ENCODE data around the gene ALG14. TPM values are rescaled to one million over a fixed set of nuclear protein-coding genes. Genes with fewer than 3 reads are reported as not detected.
"Not testable (repeated sequence)": the region's sequence is repeated elsewhere in the genome, so short reads cannot be mapped to it uniquely, and the experiment has no call there.

ALG14 gene
- total RNA-seq, 1 experiment from 2014 or later: 13.0 TPM

DNA sequence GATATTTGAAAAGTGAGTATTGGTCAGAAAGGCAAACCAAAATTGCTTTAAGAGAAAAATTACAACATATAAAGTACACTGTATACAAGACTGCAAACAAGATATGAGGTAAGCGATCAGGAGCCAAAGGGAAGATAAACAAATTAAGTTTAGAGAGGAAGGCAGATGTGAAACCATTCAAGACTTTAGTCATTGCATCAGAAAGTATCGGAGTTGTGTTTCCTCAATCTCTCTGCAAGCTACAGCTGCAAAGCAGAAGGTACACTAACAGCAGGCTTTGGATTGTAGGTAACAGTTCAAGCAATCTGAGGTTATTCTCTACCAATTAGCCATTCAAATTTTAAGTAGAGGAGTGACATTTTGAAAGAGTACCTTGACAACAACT is 23.1 kb upstream of the ALG14 start:
- CTCF ChIA-PET: interaction anchor here (0.7 kb wide), 1 partner anchor 78 kb away, joined by 4 read pairs; no protein-coding TSS in a partner anchor
- POLR2A ChIA-PET: no interaction called here
- BruUV-seq (replicated peaks): no TSS peak
- DNase-seq (ENCODE audit: unreplicated experiment): peak; percentile 28
- TF ChIP-seq, protein P1, sequence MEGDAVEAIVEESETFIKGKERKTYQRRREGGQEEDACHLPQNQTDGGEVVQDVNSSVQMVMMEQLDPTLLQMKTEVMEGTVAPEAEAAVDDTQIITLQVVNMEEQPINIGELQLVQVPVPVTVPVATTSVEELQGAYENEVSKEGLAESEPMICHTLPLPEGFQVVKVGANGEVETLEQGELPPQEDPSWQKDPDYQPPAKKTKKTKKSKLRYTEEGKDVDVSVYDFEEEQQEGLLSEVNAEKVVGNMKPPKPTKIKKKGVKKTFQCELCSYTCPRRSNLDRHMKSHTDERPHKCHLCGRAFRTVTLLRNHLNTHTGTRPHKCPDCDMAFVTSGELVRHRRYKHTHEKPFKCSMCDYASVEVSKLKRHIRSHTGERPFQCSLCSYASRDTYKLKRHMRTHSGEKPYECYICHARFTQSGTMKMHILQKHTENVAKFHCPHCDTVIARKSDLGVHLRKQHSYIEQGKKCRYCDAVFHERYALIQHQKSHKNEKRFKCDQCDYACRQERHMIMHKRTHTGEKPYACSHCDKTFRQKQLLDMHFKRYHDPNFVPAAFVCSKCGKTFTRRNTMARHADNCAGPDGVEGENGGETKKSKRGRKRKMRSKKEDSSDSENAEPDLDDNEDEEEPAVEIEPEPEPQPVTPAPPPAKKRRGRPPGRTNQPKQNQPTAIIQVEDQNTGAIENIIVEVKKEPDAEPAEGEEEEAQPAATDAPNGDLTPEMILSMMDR (IDR thresholded peaks at IDR 0.05; ENCODE audit: unreplicated experiment): no peak
- Mint-ChIP-seq H3K4me1 (ENCODE audit: insufficient read depth, unreplicated experiment) (no peaks in the 10 kb centered on the region), H3K9me3 (ENCODE audit: unreplicated experiment) (no peaks in the 10 kb centered on the region), H3K27ac (ENCODE audit: low read depth, unreplicated experiment) (no peak overlapping the region), H3K4me3 (ENCODE audit: unreplicated experiment) (no peak overlapping the region), H3K36me3 (ENCODE audit: insufficient read depth, unreplicated experiment) (no peaks in the 10 kb centered on the region), H3K27me3 (ENCODE audit: insufficient read depth, unreplicated experiment) (no peaks in the 10 kb centered on the region)
- intact Hi-C loops (cut with micrococcal nuclease): no loop called here

DNA sequence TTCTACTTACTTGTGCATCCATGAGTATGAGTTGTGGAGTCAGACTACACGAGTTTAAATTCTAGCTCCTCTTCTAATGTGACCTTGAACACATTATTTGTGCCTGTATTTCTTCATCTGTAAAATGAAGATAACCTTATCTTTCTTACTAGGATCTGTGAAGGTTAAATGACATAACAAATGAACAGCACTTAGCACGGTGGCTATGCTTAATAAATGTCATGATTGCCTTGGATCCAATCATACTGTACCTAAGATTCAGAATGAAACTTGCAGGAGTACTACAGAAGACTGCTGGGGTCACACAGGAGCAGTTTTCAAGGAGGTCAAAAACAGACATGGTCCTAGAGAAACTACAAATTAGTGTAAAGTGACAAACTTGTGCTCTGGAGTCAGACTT is 22.2 kb upstream of the ALG14 start:
- Mint-ChIP-seq H3K27me3 (ENCODE audit: insufficient read depth, unreplicated experiment) (no peaks in the 10 kb centered on the region), H3K4me3 (ENCODE audit: unreplicated experiment) (no peak overlapping the region), H3K4me1 (ENCODE audit: insufficient read depth, unreplicated experiment) (no peaks in the 10 kb centered on the region), H3K36me3 (ENCODE audit: insufficient read depth, unreplicated experiment) (no peaks in the 10 kb centered on the region), H3K9me3 (ENCODE audit: unreplicated experiment) (no peaks in the 10 kb centered on the region), H3K27ac (ENCODE audit: low read depth, unreplicated experiment) (no peak overlapping the region)
- no TSS peak for BruUV-seq (replicated peaks)
- ChIA-PET POLR2A (interaction anchor here (0.8 kb wide), 1 partner anchor 21 kb away, joined by 3 read pairs; no protein-coding TSS in a partner anchor), CTCF (interaction anchor here (0.6 to 0.7 kb wide), 2 partner anchors 11 to 79 kb away, joined by 4 read pairs; no protein-coding TSS in a partner anchor)
- no peak for DNase-seq (ENCODE audit: unreplicated experiment)
- intact Hi-C loops (cut with micrococcal nuclease): no loop called here
- TF ChIP-seq, protein P1 (IDR thresholded peaks at IDR 0.05; ENCODE audit: unreplicated experiment): no peak

DNA sequence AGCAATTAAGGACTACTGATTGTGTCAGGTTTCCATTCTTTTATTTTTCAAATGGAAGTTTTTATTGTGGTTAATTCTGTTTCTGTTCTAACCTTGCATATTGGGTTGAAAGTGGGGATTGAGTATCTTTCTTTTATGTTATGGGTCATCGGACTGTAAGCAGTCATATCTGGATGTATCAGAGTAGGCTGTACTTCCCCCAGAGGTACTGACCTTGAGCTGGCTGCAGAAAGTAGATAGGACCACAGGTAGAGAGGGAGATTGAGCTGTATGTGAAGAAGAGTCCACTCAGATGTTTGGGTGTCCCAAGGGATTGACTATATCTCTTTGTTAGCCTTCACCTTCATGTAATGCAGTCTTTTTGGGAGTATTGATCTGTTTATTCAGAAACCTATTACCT is 20.5 kb upstream of the ALG14 start:
- ChIA-PET POLR2A (no interaction called here), CTCF (no interaction called here)
- no peaks in the 10 kb centered on the region for H3K9me3 Mint-ChIP-seq (ENCODE audit: unreplicated experiment)
- no peak for DNase-seq (ENCODE audit: unreplicated experiment)
- intact Hi-C loops (cut with micrococcal nuclease): no loop called here
- no peaks in the 10 kb centered on the region for H3K27me3 Mint-ChIP-seq (ENCODE audit: insufficient read depth, unreplicated experiment)
- TF ChIP-seq, protein P1 (IDR thresholded peaks at IDR 0.05; ENCODE audit: unreplicated experiment): no peak
- no peak overlapping the region for H3K27ac Mint-ChIP-seq (ENCODE audit: low read depth, unreplicated experiment)
- no peak overlapping the region for H3K4me3 Mint-ChIP-seq (ENCODE audit: unreplicated experiment)
- H3K4me1 Mint-ChIP-seq (ENCODE audit: insufficient read depth, unreplicated experiment): no peaks in the 10 kb centered on the region
- no peaks in the 10 kb centered on the region for H3K36me3 Mint-ChIP-seq (ENCODE audit: insufficient read depth, unreplicated experiment)
- no TSS peak for BruUV-seq (replicated peaks)

DNA sequence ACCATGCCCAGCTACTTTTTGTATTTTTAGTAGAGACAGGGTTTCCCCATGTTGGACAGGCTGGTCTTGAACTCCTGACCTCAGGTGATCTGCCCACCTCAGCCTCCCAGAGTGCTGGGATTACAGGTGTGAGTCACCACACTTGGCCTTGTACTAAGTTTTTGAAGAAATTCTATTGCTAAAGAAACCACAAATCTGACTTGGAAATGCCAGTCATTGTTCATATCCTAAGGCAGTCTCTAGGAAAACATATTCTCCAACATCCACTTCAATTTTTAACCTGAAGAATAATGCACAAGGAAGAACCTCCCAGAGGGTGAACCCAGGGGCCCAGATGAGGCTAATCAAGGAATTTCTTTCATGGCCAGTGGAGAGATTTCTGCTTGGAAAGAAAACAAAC is 20.1 kb upstream of the ALG14 start:
- H3K4me3 Mint-ChIP-seq (ENCODE audit: unreplicated experiment); H3K4me1 Mint-ChIP-seq (ENCODE audit: insufficient read depth, unreplicated experiment); POLR2A ChIA-PET; intact Hi-C loops (cut with micrococcal nuclease); H3K27me3 Mint-ChIP-seq (ENCODE audit: insufficient read depth, unreplicated experiment); H3K27ac Mint-ChIP-seq (ENCODE audit: low read depth, unreplicated experiment); H3K36me3 Mint-ChIP-seq (ENCODE audit: insufficient read depth, unreplicated experiment); BruUV-seq (replicated peaks); H3K9me3 Mint-ChIP-seq (ENCODE audit: unreplicated experiment): not testable (repeated sequence)
- peak; percentile 37 for DNase-seq (ENCODE audit: unreplicated experiment)
- CTCF ChIA-PET: interaction anchor here (0.7 kb wide), 1 partner anchor 359 kb away, joined by 3 read pairs; no protein-coding TSS in a partner anchor

DNA sequence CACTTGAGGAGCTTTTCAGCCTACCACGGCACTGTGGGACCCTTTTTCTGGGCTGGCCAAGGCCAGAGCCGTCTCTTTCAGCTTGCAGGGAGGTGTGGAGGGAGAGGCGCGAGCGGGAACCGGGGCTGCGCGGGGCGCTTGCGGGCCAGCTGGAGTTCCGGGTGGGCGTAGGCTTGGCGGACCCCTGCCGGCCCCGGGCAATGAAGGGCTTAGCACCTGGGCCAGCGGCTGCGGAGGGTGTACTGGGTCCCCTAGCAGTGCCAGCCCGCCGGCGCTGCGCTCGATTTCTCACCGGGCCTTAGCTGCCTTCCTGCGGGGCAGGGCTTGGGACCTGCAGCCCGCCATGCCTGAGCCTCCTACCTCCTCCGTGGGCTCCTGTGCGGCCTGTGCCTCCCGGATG is 18.5 kb upstream of the ALG14 start:
- H3K36me3 Mint-ChIP-seq (ENCODE audit: insufficient read depth, unreplicated experiment); H3K4me3 Mint-ChIP-seq (ENCODE audit: unreplicated experiment); H3K4me1 Mint-ChIP-seq (ENCODE audit: insufficient read depth, unreplicated experiment); intact Hi-C loops (cut with micrococcal nuclease); POLR2A ChIA-PET; H3K9me3 Mint-ChIP-seq (ENCODE audit: unreplicated experiment); H3K27ac Mint-ChIP-seq (ENCODE audit: low read depth, unreplicated experiment); H3K27me3 Mint-ChIP-seq (ENCODE audit: insufficient read depth, unreplicated experiment); BruUV-seq (replicated peaks); DNase-seq (ENCODE audit: unreplicated experiment): not testable (repeated sequence)
- CTCF ChIA-PET: interaction anchor here (0.7 to 1.1 kb wide), 2 partner anchors 18 to 61 kb away, joined by 3 to 5 read pairs; partner anchors contain the start of gene ALG14
